Left lung (tissue), 10 donors: Measurements from ENCODE around the gene SULT1A2. TPM values are rescaled to one million over a fixed set of nuclear protein-coding genes. Genes with fewer than 3 reads are reported as not detected.
A peak's percentile ranks its signal among the peaks of the same experiment; 100 is the strongest.
"Not testable (repeated sequence)": the region's sequence is repeated elsewhere in the genome, so short reads cannot be mapped to it uniquely, and the experiment has no call there.

Experiments
- ATAC-seq: fragments of 200-7000 bp; cut with Tn5 transposase; one replicate; pipeline ENCODE4 v1.9.1; 2020; ENCODE audit warnings: moderate library complexity
- DNase-seq, 4 donors: peaks; one replicate each; pipeline ENCODE4 v3.0.0-alpha.2; 2013 to 2020
- H3K27ac ChIP-seq, 2 donors: fragments of 200-600 bp; sonication (generic) in 1 of 2; one replicate each; pipeline versions ENCODE4 v1.5.0 to v1.8.0; 2020 to 2021
- H3K27me3 ChIP-seq, 2 donors: fragments of 200-600 bp; sonication (generic) in 1 of 2; one replicate each; pipeline versions ENCODE4 v1.5.0 to v1.8.0; 2020 to 2021
- H3K36me3 ChIP-seq, 2 donors: fragments of 200-600 bp; sonication (generic) in 1 of 2; one replicate each; pipeline versions ENCODE4 v1.5.0 to v1.8.0; 2020 to 2021
- H3K4me1 ChIP-seq, 2 donors: fragments of 200-600 bp; one replicate each; pipeline ENCODE4 v1.8.0; 2021
- H3K4me3 ChIP-seq, 2 donors: fragments of 200-600 bp; sonication (generic) in 1 of 2; one replicate each; pipeline versions ENCODE4 v1.5.0 to v1.8.0; 2020 to 2021; ENCODE audit warnings: mild to moderate bottlenecking in 1 of 2
- H3K9me3 ChIP-seq, 2 donors: fragments of 200-600 bp; sonication (generic) in 1 of 2; one replicate each; pipeline versions ENCODE4 v1.5.0 to v1.8.0; 2020 to 2021
- intact Hi-C, 2 donors: fragments of 100-400 bp; cut with DNase I; formaldehyde crosslinking; loops; one replicate each; pipeline versions ENCODE4 v1.11.2 to v1.14.2; 2022
- polyA plus RNA-seq, 6 donors: library from polyadenylated mRNA; unstranded; fragments of 120-200 nt; gene quantifications; one replicate each; pipeline ENCODE4 v1.2.1, GENCODE V29; 2013; ENCODE audit not compliant: insufficient read length in 6 of 6
- total RNA-seq, 2 donors: library from RNA; stranded (reverse); fragmentation: NEBNext Ultra II Directional; extraction: Animal tissue kit (Norgen Biotek cat#: 25700); gene quantifications; one replicate each; pipeline ENCODE4 v1.2.1, GENCODE V29; 2021
- TF ChIP-seq, protein P1 (sequence below), 2 donors: fragments of 200-600 bp; sonication (generic) in 1 of 2; IDR thresholded peaks; one replicate each; pipeline versions ENCODE4 v1.5.0 to v1.8.0; 2021; ENCODE audit warnings: antibody characterized with exemption in 2 of 2
- donor health status: DM: no; HTN: yes; CAD: no.
- donor health status: DM: no; HTN: no; CAD: no.

The SULT1A2 gene
- total and polyA plus RNA-seq, 8 donors = 2.9 to 16.6 (median 3.8) TPM

DNA sequence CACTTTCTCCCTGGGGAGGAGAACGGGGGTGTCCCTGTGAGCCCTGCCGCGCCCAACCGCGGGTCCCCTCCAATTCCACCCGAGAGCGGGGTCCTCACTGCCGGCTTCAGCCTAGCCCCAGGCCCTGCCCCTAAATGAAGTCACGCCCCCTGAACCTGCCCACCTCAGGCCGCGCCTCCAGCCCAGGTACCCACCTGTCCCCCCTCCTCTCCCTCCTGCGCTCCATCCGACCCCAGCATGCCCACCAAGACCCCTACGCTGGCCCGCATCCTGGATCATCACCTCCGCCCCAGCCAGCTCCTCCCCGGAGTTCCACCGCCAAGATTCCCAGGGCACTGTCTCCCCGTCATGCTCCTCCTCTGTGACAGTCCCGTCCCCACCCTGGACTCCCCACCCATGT, 4.1 kb upstream of the SULT1A2 start:
- H3K36me3 ChIP-seq, ATAC-seq, intact Hi-C loops: not testable (repeated sequence)

DNA sequence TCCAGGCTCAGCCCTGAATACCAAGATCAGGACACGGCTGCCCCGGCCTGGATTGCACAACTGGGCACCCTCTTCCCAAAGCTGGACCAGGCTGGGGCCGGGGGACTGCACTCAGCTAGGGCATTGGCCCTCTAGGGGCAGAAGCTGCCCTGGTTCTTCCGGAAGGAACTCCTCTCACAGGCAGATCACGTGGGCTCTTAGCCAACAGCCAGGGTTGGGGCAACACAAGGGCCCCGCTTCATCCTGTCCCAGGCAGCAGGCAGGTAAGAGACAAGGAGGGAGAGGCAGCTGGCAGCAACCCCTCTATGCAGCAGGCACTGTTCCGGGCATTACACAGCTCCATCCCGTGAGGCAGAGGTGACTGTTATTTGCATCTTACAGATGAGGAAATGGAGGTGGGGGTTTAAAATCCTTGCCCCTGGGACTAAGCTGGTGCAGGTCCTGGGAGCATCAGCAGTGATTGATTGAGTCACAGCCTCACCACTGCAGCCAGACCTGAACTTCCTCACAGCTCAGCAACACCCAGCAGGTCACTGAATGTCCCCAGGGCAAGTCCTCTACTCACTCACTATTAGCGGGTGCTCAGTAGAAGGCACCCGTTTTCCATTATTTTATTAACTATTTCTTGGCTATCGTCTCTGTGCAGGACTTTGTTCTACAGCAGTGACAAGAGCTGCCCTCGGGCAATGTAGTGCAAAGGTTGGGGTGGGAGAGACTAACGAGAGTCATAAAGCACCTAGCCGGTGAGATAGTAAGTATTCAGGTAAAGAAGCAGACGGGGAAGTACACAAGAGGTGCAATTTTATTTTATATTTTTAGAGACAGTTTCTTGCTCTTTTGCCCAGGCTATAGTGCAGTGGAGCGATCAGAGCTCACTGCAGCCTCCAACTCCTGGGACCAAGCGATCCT, 2.8 kb upstream of the SULT1A2 start:
- intact Hi-C loops, DNase-seq, H3K9me3 ChIP-seq, H3K27me3 ChIP-seq, H3K36me3 ChIP-seq, H3K4me3 ChIP-seq, H3K27ac ChIP-seq: not testable (repeated sequence)
- H3K4me1 ChIP-seq = peaks cover 0 to 21% of the 10 kb centered on the region in 2 donors
- ATAC-seq = peak; percentile 40

More for the DNA sequence above, 4.1 kb upstream of the SULT1A2 start:
- not testable (repeated sequence) for H3K4me3 ChIP-seq, DNase-seq, H3K27me3 ChIP-seq, H3K27ac ChIP-seq, H3K9me3 ChIP-seq
- peaks cover 0 to 21% of the 10 kb centered on the region in 2 donors for H3K4me1 ChIP-seq

DNA sequence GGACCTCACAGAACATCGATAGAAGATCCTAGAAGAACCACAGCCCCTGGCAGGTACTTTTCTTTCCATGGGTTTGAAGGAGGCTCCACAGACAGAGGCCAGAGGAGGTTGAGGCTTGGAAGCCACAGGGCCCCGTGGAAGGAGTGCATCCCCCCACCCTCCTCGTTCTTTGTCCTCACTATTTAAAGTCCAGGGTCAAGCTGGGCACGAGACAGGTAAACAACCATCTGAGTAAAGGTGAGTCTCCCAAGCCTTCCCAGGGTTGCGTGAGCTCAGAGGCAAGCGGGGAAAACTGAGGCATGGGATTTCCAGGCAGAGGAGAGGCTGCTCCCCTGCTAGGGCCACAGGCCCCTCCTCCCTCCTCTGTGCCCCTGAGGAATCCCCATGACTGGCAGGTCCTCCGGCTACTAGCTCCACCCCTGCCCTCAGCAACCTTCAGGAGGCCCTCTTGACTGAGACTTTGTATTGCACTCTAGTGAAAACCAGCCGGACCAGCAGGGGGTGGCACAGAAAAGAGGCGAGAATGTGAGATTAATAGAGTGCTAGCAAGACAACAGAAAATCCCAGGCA, 927 bp upstream of the SULT1A2 start:
- DNase-seq = peak in 1 of 4 donors; percentile 81
- Histone ChIP-seq H3K36me3 (peaks cover 0 to 7% of the 10 kb centered on the region in 2 donors), H3K27ac (peak overlapping the region; percentile 39 to 48), H3K4me3 (no peak overlapping the region), H3K9me3 (no peaks in the 10 kb centered on the region), H3K27me3 (no peaks in the 10 kb centered on the region), H3K4me1 (peaks cover 0 to 21% of the 10 kb centered on the region in 2 donors)
- ATAC-seq = peak; percentile 70
- TF ChIP-seq, protein P1, sequence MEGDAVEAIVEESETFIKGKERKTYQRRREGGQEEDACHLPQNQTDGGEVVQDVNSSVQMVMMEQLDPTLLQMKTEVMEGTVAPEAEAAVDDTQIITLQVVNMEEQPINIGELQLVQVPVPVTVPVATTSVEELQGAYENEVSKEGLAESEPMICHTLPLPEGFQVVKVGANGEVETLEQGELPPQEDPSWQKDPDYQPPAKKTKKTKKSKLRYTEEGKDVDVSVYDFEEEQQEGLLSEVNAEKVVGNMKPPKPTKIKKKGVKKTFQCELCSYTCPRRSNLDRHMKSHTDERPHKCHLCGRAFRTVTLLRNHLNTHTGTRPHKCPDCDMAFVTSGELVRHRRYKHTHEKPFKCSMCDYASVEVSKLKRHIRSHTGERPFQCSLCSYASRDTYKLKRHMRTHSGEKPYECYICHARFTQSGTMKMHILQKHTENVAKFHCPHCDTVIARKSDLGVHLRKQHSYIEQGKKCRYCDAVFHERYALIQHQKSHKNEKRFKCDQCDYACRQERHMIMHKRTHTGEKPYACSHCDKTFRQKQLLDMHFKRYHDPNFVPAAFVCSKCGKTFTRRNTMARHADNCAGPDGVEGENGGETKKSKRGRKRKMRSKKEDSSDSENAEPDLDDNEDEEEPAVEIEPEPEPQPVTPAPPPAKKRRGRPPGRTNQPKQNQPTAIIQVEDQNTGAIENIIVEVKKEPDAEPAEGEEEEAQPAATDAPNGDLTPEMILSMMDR (IDR thresholded peaks at IDR 0.05) = no peak
- intact Hi-C loops = no loop called here

DNA sequence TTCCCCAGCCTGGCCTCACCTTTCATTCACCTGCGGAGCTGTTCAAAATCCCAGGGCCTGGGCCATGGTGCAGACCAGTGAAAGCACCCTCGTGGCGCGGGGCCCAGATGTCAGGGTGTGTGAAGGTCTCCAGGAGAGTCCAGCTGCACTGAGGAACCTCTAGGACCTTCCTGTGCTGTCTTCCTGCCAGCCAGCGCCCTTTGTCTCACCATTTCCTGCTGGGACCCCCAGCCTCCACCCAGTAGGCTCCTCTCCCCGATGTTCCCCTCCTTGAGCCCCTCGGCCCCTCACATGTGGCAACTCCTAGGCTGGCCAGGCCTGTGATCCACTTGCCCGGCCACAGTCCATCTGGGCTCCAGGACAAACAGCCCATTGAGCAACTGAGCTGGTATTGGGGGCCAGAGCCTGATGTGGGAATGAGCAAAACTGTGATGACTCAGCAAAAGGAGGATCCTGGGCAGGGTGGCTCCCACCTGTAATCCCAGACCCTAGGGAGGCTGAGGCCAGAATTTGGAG, 677 bp downstream of the SULT1A2 start:
- Histone ChIP-seq H3K27me3 (no peaks in the 10 kb centered on the region), H3K4me3 (peak overlapping the region in 1 of 2 donors; percentile 20), H3K4me1 (peaks cover 0 to 21% of the 10 kb centered on the region in 2 donors), H3K9me3 (no peaks in the 10 kb centered on the region), H3K27ac (peak overlapping the region; percentile 56 to 71), H3K36me3 (peaks cover 0 to 23% of the 10 kb centered on the region in 2 donors)
- no peak for DNase-seq
- intact Hi-C loops = no loop called here
- peak; percentile 9 for ATAC-seq
- TF ChIP-seq, protein P1 (IDR thresholded peaks at IDR 0.05) = no peak

DNA sequence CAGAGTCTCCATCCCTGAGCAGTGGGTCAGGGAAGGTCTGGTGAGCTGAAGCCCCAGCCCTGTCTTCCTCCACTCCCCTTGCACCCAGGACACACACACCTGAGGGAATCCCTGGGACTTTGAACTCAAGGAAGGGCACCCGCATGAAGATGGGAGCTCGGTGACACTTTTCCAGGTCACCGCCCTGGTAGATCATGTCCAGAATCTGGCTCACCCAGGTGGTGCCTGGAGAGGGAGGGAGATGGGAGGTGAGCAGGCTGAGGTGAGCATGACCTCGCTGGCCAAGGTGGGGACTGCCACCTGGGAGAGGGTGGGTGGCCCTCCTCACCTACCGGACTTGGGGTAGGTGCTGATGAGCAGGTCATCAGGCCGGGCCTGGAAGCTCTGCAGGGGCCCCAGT, 1.4 kb downstream of the SULT1A2 start:
- not testable (repeated sequence) for H3K27me3 ChIP-seq

DNA sequence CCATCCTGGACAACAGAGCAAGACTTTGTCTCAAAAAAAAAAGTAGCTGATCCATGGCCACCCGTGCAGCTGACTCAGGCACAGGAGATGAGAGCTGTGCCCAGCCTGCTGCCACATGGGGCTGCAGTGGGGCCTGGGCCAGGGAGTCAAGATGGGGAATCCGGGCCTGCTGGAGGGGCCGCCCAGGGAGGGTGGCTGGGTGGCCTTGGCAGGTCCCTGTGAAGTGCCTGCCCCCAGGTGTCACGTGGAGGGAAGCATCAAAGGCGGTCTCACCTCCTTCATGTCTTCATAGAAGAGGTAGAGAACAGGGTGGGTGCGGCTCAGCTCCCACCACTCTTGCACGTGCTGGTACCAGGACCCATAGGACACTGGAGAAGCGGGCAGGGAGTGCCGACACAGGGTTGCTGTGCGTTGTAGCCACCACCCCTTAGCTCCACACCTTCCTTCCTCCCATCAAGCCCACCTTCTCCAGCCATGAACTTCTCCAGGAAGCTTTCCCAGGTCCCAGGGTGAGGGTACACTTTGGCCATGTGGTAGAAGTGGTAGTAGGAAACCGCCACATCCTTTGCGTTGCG, 3.8 kb downstream of the SULT1A2 start:
- TF ChIP-seq, protein P1 (IDR thresholded peaks at IDR 0.05) = no peak
- Histone ChIP-seq H3K27ac (no peak overlapping the region), H3K4me1 (peaks cover 0 to 20% of the 10 kb centered on the region in 2 donors), H3K4me3 (no peak overlapping the region), H3K27me3 (no peaks in the 10 kb centered on the region), H3K9me3 (no peaks in the 10 kb centered on the region), H3K36me3 (peaks cover 0 to 54% of the 10 kb centered on the region in 2 donors)
- DNase-seq = no peak
- no peak for ATAC-seq
- intact Hi-C loops = no loop called here

More for the DNA sequence above, 1.4 kb downstream of the SULT1A2 start:
- H3K27ac ChIP-seq, ATAC-seq, intact Hi-C loops, H3K4me3 ChIP-seq, H3K9me3 ChIP-seq, DNase-seq: not testable (repeated sequence)
- Histone ChIP-seq H3K4me1 (peaks cover 0 to 21% of the 10 kb centered on the region in 2 donors), H3K36me3 (peaks cover 0 to 30% of the 10 kb centered on the region in 2 donors)
